Measurements from ENCODE around the gene SARM1. TPM values are rescaled to one million over a fixed set of nuclear protein-coding genes. Genes with fewer than 3 reads are reported as not detected.

Gene SARM1
- total and polyA plus RNA-seq, 2 of the 8 experiments (the other 6 are each of a cell fraction or from before 2014, with no cell fraction given) = 5.8 to 9.2 TPM

GRCh38 chr17:28394337-28395116 lies 23.0 kb downstream of the SARM1 start:
- Histone ChIP-seq H3K36me3 (ENCODE audit: control insufficient read depth in 2 of 4, insufficient read depth in 4 of 4, low read length in 3 of 4) (no peaks in the 10 kb centered on the region), H3K23me2 (ENCODE audit: low read depth, low read length) (no peaks in the 10 kb centered on the region), H3K79me1 (ENCODE audit: low read depth, low read length) (no peaks in the 10 kb centered on the region), H3K23ac (ENCODE audit: insufficient read length) (no peak overlapping the region), H2BK12ac (ENCODE audit: low read depth, low read length) (no peak overlapping the region), H2BK5ac (ENCODE audit: low read depth, low read length) (no peak overlapping the region), H2BK15ac (ENCODE audit: low read length) (no peak overlapping the region), H2BK120ac (replicated peaks; ENCODE audit: low read depth, low read length) (no peak overlapping the region), H4K5ac (ENCODE audit: insufficient read length, low read depth, low read length) (no peak overlapping the region), H3K4ac (replicated peaks; ENCODE audit: insufficient read length, low read depth, low read length) (no peak overlapping the region), H4K8ac (ENCODE audit: extremely low read depth, insufficient read depth, low read length) (no peak overlapping the region), H4K91ac (replicated peaks; ENCODE audit: insufficient read length, low read length) (no peak overlapping the region), H3K27ac (ENCODE audit: low read depth, low read length) (no peak overlapping the region), H3K14ac (ENCODE audit: insufficient read length) (no peak overlapping the region), H3K9me3 (ENCODE audit: insufficient read depth in 2 of 2, low read depth in 1 of 2, low read length in 1 of 2) (no peaks in the 10 kb centered on the region), H3K18ac (ENCODE audit: extremely low read depth, low read length) (no peak overlapping the region), H4K20me1 (replicated peaks in 1 of 2; ENCODE audit: control insufficient read depth in 1 of 2, insufficient read depth in 2 of 2, low read length in 2 of 2) (no peaks in the 10 kb centered on the region), H3K79me2 (ENCODE audit: control insufficient read depth in 1 of 2, insufficient read depth in 2 of 2, low read length in 2 of 2) (no peaks in the 10 kb centered on the region), H3K4me2 (ENCODE audit: insufficient read depth in 1 of 2, low read depth in 2 of 2, low read length in 2 of 2) (no peak overlapping the region), H3K56ac (replicated peaks; ENCODE audit: insufficient read length, low read depth, low read length) (no peak overlapping the region), H2AFZ (ENCODE audit: low read length) (no peak overlapping the region), H3K4me3 (ENCODE audit: extremely low read depth in 1 of 4, insufficient read depth in 2 of 4, low read depth in 3 of 4, low read length in 4 of 4) (no peak overlapping the region), H3K4me1 (replicated peaks in 1 of 4; ENCODE audit: control insufficient read depth in 3 of 4, insufficient read depth in 4 of 4, low read length in 3 of 4) (no peaks in the 10 kb centered on the region; a peak in 1 of 7 replicates), H3K27me3 (replicated peaks in 1 of 4; ENCODE audit: control insufficient read depth in 3 of 4, extremely low read depth in 1 of 4, insufficient read depth in 3 of 4, low read length in 3 of 4) (no peaks in the 10 kb centered on the region; a peak in 1 of 7 replicates), H2AK5ac (ENCODE audit: low read depth, low read length) (no peak overlapping the region), H2BK20ac (ENCODE audit: low read length) (no peak overlapping the region), H3K9ac (replicated peaks in 1 of 4; ENCODE audit: extremely low read depth in 1 of 4, low read depth in 3 of 4, low read length in 3 of 4) (no peak overlapping the region)
- CTCF ChIA-PET (ENCODE audit: partially characterized antibody) = interaction anchor here (0.6 to 2.8 kb wide), 7 partner anchors 10 to 221 kb away, joined by 3 to 11 read pairs (median 3); partner anchors contain the start of gene SLC46A1
- POLR2A ChIA-PET (ENCODE audit: partially characterized antibody) = interaction anchor here (1.6 kb wide), 1 partner anchor 12 kb away, joined by 5 read pairs; no protein-coding TSS in a partner anchor
- FAIRE-seq = no peak
- no peak for DNase-seq (ENCODE audit: low read depth in 1 of 2, low spot score in 2 of 2)
- WGBS, 2 experiments (ENCODE audit: extremely low coverage in 1 of 2, insufficient coverage in 1 of 2, insufficient read length in 1 of 2, insufficient replicate concordance in 2 of 2, low coverage in 1 of 2, low lambda C conversion rate in 2 of 2, missing lambda C conversion rate in 1 of 2) = 94% methylated on average over 7 of the region's 7 CpGs; no CpG with 5 or more reads in 1 of the 2 experiments
- TF ChIP-seq PHF8 (conservative IDR thresholded peaks at IDR 0.05; ENCODE audit: low read depth, low read length) (no peak), CBX8 (IDR thresholded peaks at IDR 0.05; ENCODE audit: borderline replicate concordance, low read depth, low read length) (no peak), CBX5 (IDR thresholded peaks at IDR 0.05; ENCODE audit: low read depth, low read length) (no peak), HDAC6 (IDR thresholded peaks at IDR 0.05; ENCODE audit: low read depth, low read length) (no peak), SIX5 (IDR thresholded peaks at IDR 0.05; ENCODE audit: low read depth, low read length) (no peak), GTF2F1 (IDR thresholded peaks at IDR 0.05; ENCODE audit: borderline replicate concordance, low read depth, low read length) (no peak), SP1 (IDR thresholded peaks at IDR 0.05; ENCODE audit: low read depth, low read length) (no peak), SUZ12 (IDR thresholded peaks at IDR 0.05; ENCODE audit: low read length) (no peak), EP300 (IDR thresholded peaks at IDR 0.05; ENCODE audit: borderline replicate concordance in 1 of 2, low read depth in 2 of 2, low read length in 2 of 2) (no peak), EZH2 (IDR thresholded peaks at IDR 0.05; ENCODE audit: low read depth, low read length, severe bottlenecking) (no peak), ZNF274 (IDR thresholded peaks at IDR 0.05; ENCODE audit: borderline replicate concordance, extremely low read depth, low read length) (no peak), TBP (IDR thresholded peaks at IDR 0.05; ENCODE audit: low read depth, low read length) (no peak)

Data from H1 (cell line).